SK-N-SH (cell line): ENCODE data around the gene LHX6. TPM values are rescaled to one million over a fixed set of nuclear protein-coding genes. Genes with fewer than 3 reads are reported as not detected.

Source experiments
- CTCF ChIA-PET: fragments of 300-600, 350-600 bp; formaldehyde crosslinking; extraction: SDS; loops from one replicate; lab custom pipeline; 2021; lab: Yijun Ruan, JAX
- POLR2A ChIA-PET: fragments of 350-600 bp; sonication (Branson Sonifier 250); formaldehyde crosslinking; extraction: SDS; loops from one replicate; lab custom pipeline; 2020; ENCODE audit warnings: antibody characterized with exemption, inconsistent platforms; lab: Yijun Ruan, JAX
- DNase-seq: peaks from one replicate; pipeline ENCODE4 v3.0.0; 2012
- H2AFZ ChIP-seq: fragments of 200-600 bp; sonication (generic); 2 replicates; pipeline ENCODE4 v1.8.1; 2016; ENCODE audit warnings: antibody characterized with exemption, mild to moderate bottlenecking, low read depth
- H3F3A ChIP-seq: fragments of 200-600 bp; sonication (generic); replicated peaks from 2 replicates; pipeline ENCODE3; 2016; ENCODE audit warnings: antibody characterized with exemption, mild to moderate bottlenecking; ENCODE audit not compliant: insufficient read depth
- H3K27ac ChIP-seq, 2 experiments: fragments of 200-500 bp in 1 of 2; fragments of 200-600 bp in 1 of 2; sonication (Bioruptor generic) in 1 of 2; sonication (generic), shearing (Covaris generic) in 1 of 2; 2 replicates each; pipeline versions ENCODE4 v1.5.1 to v1.6.1; 2014 to 2016; ENCODE audit warnings: low read depth in 2 of 2, inconsistent platforms in 1 of 2, low read length in 1 of 2, mild to moderate bottlenecking in 1 of 2, mixed read lengths in 1 of 2
- H3K27me3 ChIP-seq: fragments of 200-600 bp; sonication (generic), shearing (Covaris generic); 2 replicates; pipeline ENCODE4 v1.6.1; 2016; ENCODE audit warnings: mixed run types; ENCODE audit not compliant: insufficient read depth
- H3K36me3 ChIP-seq, 2 experiments: fragments of 200-500 bp in 1 of 2; fragments of 200-600 bp in 1 of 2; sonication (Bioruptor generic) in 1 of 2; sonication (generic) in 1 of 2; replicated peaks in 1 of 2; 2 replicates each; pipeline versions ENCODE3 to v1.5.1; 2014 to 2016; ENCODE audit warnings: low read length in 1 of 2, mild to moderate bottlenecking in 1 of 2; ENCODE audit not compliant: insufficient read depth in 2 of 2, control insufficient read depth in 1 of 2
- H3K4me1 ChIP-seq, 2 experiments: fragments of 200-500 bp in 1 of 2; fragments of 200-600 bp in 1 of 2; sonication (Bioruptor generic) in 1 of 2; sonication (generic), shearing (Covaris generic) in 1 of 2; 2 replicates each; pipeline versions ENCODE4 v1.5.1 to v1.6.1; 2014 to 2016; ENCODE audit warnings: low read depth in 1 of 2, low read length in 1 of 2, mixed run types in 1 of 2; ENCODE audit not compliant: insufficient read depth in 2 of 2, control insufficient read depth in 1 of 2
- H3K4me2 ChIP-seq: fragments of 200-600 bp; sonication (generic), shearing (Covaris generic); 2 replicates; pipeline ENCODE4 v1.6.1; 2017; ENCODE audit warnings: mixed run types
- H3K4me3 ChIP-seq, 2 experiments: fragments of 200-500 bp in 1 of 2; fragments of 200-600 bp in 1 of 2; sonication (Bioruptor generic) in 1 of 2; sonication (generic), shearing (Covaris generic) in 1 of 2; 2 replicates each; pipeline versions ENCODE4 v1.5.1 to v1.8.1; 2014 to 2016; ENCODE audit warnings: low read depth in 2 of 2, inconsistent platforms in 1 of 2, low read length in 1 of 2, mild to moderate bottlenecking in 1 of 2, mixed read lengths in 1 of 2, moderate library complexity in 1 of 2
- H3K79me2 ChIP-seq: fragments of 200-600 bp; sonication (generic); 2 replicates; pipeline ENCODE4 v1.8.1; 2017; ENCODE audit warnings: mild to moderate bottlenecking; ENCODE audit not compliant: insufficient read depth
- H3K9ac ChIP-seq: fragments of 200-600 bp; sonication (generic); 2 replicates; pipeline ENCODE4 v1.6.1; 2017; ENCODE audit warnings: mixed run types
- H3K9me2 ChIP-seq: fragments of 200-600 bp; sonication (generic); 2 replicates; pipeline ENCODE4 v1.6.1; 2017; ENCODE audit warnings: mixed run types
- H3K9me3 ChIP-seq: fragments of 200-600 bp; sonication (generic); 2 replicates; pipeline ENCODE4 v1.6.1; 2017; ENCODE audit warnings: mixed run types, mild to moderate bottlenecking, moderate library complexity
- H4K20me1 ChIP-seq: fragments of 200-600 bp; sonication (generic); 2 replicates; pipeline ENCODE4 v1.6.1; 2017; ENCODE audit warnings: mild to moderate bottlenecking, mixed run types; ENCODE audit not compliant: insufficient read depth
- CTCF ChIP-seq: fragments of 200-600 bp; sonication (generic); IDR thresholded peaks from 2 replicates; pipeline ENCODE4 v1.6.1; 2017; ENCODE audit warnings: antibody characterized with exemption, mild to moderate bottlenecking, moderate library complexity
- EZH2phosphoT487 ChIP-seq: fragments of 200-600 bp; sonication (generic); IDR thresholded peaks from 2 replicates; pipeline ENCODE4 v1.6.1; 2017; ENCODE audit warnings: low read depth, mixed run types, mild to moderate bottlenecking, antibody characterized with exemption, moderate library complexity, borderline replicate concordance
- FOSL2 ChIP-seq: IDR thresholded peaks from 2 replicates; pipeline ENCODE4 v1.4.0; 2012; ENCODE audit warnings: low read depth, mild to moderate bottlenecking, moderate library complexity, borderline replicate concordance
- FOXJ3 ChIP-seq: sonication (generic); formaldehyde crosslinking; IDR thresholded peaks from 2 replicates; pipeline ENCODE4 v1.5.1; 2020; ENCODE audit warnings: mild to moderate bottlenecking, missing genetic modification reagents
- FOXM1 ChIP-seq: IDR thresholded peaks from 2 replicates; pipeline ENCODE4 v1.4.0; 2012; ENCODE audit warnings: low read depth, mild to moderate bottlenecking
- IRF3 ChIP-seq: fragments of 150-350 bp; IDR thresholded peaks from 2 replicates; pipeline ENCODE4 v1.6.1; 2016; ENCODE audit warnings: mild to moderate bottlenecking, low read depth, low read length
- MAX ChIP-seq: IDR thresholded peaks from 2 replicates; pipeline ENCODE4 v1.4.0; 2012; ENCODE audit warnings: low read depth
- MXI1 ChIP-seq: IDR thresholded peaks from 2 replicates; pipeline ENCODE4 v1.6.1; 2012; ENCODE audit warnings: mild to moderate bottlenecking, low read depth, low read length, improper control_type of control experiment
- PBX3 ChIP-seq: IDR thresholded peaks from 2 replicates; pipeline ENCODE4; 2012
- POLR2AphosphoS5 ChIP-seq: IDR thresholded peaks from 2 replicates; pipeline ENCODE4 v1.6.1; 2012; ENCODE audit warnings: low read depth, low read length
- RAD21 ChIP-seq: IDR thresholded peaks from 2 replicates; pipeline ENCODE4 v1.6.1; 2012; ENCODE audit warnings: mild to moderate bottlenecking, low read length
- REST ChIP-seq: IDR thresholded peaks from 2 replicates; pipeline ENCODE4 v1.6.1; 2012; ENCODE audit warnings: mild to moderate bottlenecking, low read depth, low read length, moderate library complexity
- RFX5 ChIP-seq: IDR thresholded peaks from 2 replicates; pipeline ENCODE4 v1.6.1; 2012; ENCODE audit warnings: mild to moderate bottlenecking, improper control_type of control experiment, low read length
- RXRA ChIP-seq: IDR thresholded peaks from 2 replicates; pipeline ENCODE4 v1.4.0; 2012; ENCODE audit warnings: low read depth, mild to moderate bottlenecking, borderline replicate concordance
- SMC3 ChIP-seq: IDR thresholded peaks from 2 replicates; pipeline ENCODE4 v1.6.1; 2012; ENCODE audit warnings: low read depth, low read length, improper control_type of control experiment
- TEAD4 ChIP-seq: IDR thresholded peaks from 2 replicates; pipeline ENCODE4 v1.4.0; 2012; ENCODE audit warnings: mild to moderate bottlenecking, borderline replicate concordance; ENCODE audit not compliant: insufficient read depth
- USF1 ChIP-seq: IDR thresholded peaks from 2 replicates; pipeline ENCODE4 v1.4.0; 2012; ENCODE audit warnings: low read depth, borderline replicate concordance
- USF2 ChIP-seq: fragments of 150-350 bp; IDR thresholded peaks from 2 replicates; pipeline ENCODE4 v1.6.1; 2017; ENCODE audit warnings: antibody characterized with exemption, low read length, low read depth, borderline replicate concordance
- ZBTB33 ChIP-seq: IDR thresholded peaks from 2 replicates; pipeline ENCODE4 v1.4.0; 2012; ENCODE audit warnings: low read depth, borderline replicate concordance
- WGBS: methylation state at CpG from one replicate; pipeline ENCODE4 v1.1.6; 2017; ENCODE audit warnings: low lambda C conversion rate; 5-methylcytosine and 5-hydroxymethylcytosine counted together
- polyA plus RNA-seq, 3 experiments: library from polyadenylated mRNA; depleted of rRNA; stranded (reverse); fragments of >200 nt; gene quantifications; 2 replicates each; pipeline ENCODE4 v1.2.3, GENCODE V29; 2012

Gene LHX6
- polyA plus RNA-seq, 1 of the 3 experiments (the other 2 are of a cell fraction), result 0.02 TPM

- DNase-seq, result no peak
- Histone ChIP-seq H3F3A (no peaks in the 10 kb centered on the region), H3K4me2 (no peak overlapping the region), H3K9me2 (no peaks in the 10 kb centered on the region), H4K20me1 (no peaks in the 10 kb centered on the region; the same call in 1 of the 2 replicates), H3K4me1 (peaks cover 0 to 6% of the 10 kb centered on the region in 2 experiments; a peak in 1 of 4 replicates), H3K9me3 (no peaks in the 10 kb centered on the region), H3K4me3 (no peak overlapping the region), H3K9ac (no peak overlapping the region), H3K27me3 (no peaks in the 10 kb centered on the region), H3K27ac (no peak overlapping the region), H3K79me2 (peaks cover 21% of the 10 kb centered on the region), H2AFZ (no peak overlapping the region), H3K36me3 (peaks cover 40 to 53% of the 10 kb centered on the region in 2 experiments)
- WGBS, result 94% methylated on average over 5 of the region's 5 CpGs
- TF ChIP-seq MXI1, result no peak
- no peak for TF ChIP-seq IRF3
- no peak for TF ChIP-seq RXRA
- TF ChIP-seq SMC3, result no peak
- no peak for TF ChIP-seq FOSL2
- no peak for TF ChIP-seq TEAD4
- TF ChIP-seq USF1, result no peak
- no peak for TF ChIP-seq PBX3
- no peak for TF ChIP-seq ZBTB33
- TF ChIP-seq REST, result no peak
- no peak for TF ChIP-seq MAX
- TF ChIP-seq USF2, result no peak
- no peak for TF ChIP-seq POLR2AphosphoS5
- no peak for TF ChIP-seq RFX5
- TF ChIP-seq RAD21, result no peak
- no peak for TF ChIP-seq FOXJ3 (CRISPR knock-in tag)
- TF ChIP-seq FOXM1, result no peak
- TF ChIP-seq EZH2phosphoT487, result no peak
- TF ChIP-seq CTCF, result no peak
- ChIA-PET POLR2A (no interaction called here), CTCF (no interaction called here)
Measured at GRCh38 chr9:122252796-122253195, 24.0 kb upstream of the LHX6 start.
